LoVo (cell line): ENCODE results near the gene RGS6.
"Not testable (repeated sequence)": the region's sequence is repeated elsewhere in the genome, so short reads cannot be mapped to it uniquely, and the experiment has no call there.

Source experiments
- DNase-seq: peaks from one replicate; pipeline ENCODE4 v3.0.0-alpha.2; 2016; ENCODE audit warnings: low spot score

The RGS6 gene

DNA sequence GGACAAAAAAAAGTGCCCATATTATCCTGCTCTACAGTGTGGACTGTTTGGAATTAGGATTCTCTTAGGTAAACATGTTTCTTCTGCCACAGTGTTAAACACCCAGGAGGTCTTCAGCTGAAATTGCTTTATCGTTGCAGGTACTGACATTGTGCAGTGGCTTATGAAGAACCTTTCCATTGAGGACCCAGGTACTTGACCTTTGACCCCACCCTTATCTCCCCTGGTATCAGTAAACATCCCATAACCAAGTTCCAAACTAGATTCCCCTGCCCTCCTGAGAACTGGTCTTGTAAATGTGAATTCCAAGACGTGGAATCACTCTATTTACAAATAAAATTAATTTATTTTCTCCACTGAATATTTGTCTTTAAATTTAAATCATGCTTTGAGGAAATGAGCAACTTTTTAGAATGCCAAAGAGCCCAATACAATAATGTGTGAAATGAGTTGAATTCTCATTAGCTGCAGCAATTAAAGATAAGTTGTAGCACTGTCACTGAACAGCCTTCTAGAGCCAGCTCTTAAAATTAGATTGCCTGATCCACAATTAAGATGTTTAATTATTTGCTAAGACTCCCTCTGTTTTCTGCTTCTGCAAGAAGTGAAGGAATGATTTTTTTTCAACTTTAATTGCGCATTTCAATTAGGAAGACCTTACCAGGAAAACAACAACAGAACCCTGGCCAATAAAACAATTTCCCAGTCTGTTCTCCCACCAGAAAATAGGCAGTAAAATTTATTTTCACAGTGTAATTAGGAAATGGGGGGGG, 522.3 kb downstream of the RGS6 start:
- DNase-seq, result no peak

DNA sequence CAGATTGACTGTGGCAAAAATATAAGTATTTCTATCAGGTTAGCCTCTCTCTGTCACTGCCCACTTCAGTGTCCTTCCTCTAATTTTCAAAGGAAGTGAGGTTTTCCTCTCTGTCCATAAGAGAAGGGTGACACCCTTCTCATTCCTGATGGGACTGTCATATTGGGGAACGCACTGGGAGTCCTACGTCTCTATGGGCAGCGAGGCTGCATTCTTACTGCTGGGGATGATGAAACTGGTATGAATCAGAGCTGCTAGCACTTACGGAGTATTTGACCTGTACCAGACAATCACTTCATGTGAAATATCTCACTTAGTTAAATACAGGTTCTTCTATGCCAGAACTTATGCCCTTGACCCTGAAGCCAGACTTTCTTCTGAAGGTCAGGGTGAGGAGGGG, 525.4 kb downstream of the RGS6 start:
- DNase-seq, result no peak

DNA sequence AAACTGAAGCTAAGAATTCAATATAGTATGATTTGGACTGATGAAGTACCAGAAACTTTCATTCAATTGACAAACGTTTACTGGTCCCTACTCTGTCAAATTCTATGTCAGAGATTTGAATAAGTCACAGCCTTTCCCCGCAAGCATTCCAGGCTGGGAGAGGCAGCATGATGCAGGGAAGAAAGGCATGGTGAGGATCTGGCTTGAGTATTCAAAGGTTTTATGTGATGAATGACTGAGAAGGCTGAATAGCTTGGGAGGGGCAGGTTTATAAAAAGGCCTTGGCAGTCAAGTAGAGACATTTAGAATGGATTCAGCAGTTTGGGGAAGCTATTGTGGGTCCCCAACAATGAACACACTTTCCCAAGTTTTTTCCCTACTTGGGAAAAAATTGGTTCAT, 529.8 kb downstream of the RGS6 start:
- DNase-seq, result no peak

DNA sequence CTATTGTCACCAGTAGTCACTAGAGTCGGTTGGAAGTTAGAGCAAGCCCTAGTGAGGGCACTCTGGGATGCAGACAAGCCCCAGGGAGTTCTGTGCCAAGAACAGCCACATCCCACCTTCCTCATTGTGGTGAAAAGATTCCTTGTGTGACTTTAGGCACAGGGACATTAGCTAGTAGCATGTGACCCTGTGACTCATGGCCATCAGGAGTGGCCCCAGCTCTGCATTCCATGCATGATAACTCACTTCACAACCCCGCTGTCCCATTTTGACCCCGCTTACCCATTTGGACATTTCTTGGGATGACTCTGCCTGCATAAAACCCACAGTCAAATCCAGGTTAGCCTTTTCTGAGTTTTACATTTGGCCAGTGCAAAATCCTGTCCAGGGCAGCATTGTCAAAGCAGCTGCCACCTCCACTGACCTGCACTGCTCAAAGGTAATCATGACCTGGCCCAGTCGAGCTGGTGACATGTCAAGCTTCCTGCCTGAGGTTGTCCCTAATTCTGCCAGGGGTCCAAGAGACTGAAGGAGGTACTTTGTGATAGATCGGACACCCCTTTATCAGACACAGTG, 531.1 kb downstream of the RGS6 start:
- peak; percentile 55 for DNase-seq

DNA sequence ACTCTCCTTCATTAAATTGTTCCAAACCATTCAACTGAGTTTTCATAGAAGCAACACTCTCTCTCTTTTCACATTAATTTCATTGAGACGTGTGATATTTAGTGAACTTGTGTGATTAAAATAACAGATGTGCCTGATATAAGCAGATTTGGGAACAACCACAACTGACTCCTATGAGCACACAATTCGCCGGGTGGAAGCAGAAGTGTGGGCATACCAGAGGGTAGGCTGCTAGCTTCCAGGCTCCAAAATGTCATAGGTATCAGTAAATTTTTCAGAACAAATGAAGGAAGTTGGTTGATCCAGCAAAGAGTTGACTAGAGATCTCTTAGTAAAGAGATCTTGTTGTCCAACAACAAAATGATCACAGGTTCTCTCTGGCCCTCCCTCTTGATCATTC, 532.0 kb downstream of the RGS6 start:
- no peak for DNase-seq

DNA sequence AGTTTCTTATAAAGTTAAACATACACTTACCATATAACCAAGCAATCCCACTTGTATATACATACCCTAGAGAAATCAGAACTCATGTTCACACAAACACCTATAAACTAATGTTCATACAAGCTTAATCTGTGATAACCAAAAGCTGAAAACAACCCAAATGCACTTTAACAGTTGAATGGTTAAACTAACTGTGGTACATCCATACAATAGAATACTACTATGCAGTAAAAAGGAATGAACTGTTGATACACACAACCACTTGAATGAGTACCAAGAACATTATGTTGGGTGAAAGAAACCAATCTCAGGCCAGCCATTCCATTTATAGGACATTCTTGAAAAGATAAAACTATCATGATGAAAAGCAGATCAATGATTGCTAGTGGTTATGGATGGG, 534.1 kb downstream of the RGS6 start:
- no peak for DNase-seq

DNA sequence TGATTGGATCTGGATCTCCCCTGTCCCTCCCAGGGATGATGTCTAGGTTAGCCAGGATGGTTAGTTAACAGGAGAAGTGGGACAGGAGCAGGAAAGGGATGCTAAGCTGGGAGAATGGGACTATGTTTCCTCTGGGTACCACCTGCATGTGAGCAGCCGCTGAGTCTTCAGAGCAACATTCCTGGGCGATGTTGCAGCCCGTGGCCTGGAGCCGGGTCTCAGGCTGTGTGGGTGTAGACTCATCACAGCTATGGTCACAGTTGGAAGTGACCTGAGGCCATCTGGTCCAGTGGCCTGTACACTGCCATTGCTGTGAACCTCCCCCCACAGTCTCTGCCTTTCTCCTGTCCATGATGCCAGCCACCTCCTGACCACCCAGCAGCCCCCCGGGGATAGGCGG, 539.1 kb downstream of the RGS6 start:
- no peak for DNase-seq

DNA sequence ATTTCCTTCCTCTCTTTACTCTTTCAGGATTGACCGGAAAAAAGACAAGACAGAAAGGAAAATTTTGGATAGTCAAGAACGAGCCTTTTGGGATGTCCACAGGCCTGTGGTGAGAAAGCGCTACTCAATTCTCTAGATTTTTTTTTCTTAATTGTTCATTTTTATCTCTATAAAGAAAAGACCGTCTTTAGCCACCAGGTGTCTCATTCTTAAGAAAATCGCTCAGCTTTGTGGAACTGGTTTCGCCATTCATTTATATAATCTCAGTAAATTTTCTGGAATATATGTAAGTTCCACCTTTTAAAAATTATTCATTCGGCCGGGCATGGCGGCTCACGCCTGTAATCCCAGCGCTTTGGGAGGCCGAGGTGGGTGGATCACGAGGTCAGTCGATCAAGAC, 540.6 kb downstream of the RGS6 start:
- no peak for DNase-seq

DNA sequence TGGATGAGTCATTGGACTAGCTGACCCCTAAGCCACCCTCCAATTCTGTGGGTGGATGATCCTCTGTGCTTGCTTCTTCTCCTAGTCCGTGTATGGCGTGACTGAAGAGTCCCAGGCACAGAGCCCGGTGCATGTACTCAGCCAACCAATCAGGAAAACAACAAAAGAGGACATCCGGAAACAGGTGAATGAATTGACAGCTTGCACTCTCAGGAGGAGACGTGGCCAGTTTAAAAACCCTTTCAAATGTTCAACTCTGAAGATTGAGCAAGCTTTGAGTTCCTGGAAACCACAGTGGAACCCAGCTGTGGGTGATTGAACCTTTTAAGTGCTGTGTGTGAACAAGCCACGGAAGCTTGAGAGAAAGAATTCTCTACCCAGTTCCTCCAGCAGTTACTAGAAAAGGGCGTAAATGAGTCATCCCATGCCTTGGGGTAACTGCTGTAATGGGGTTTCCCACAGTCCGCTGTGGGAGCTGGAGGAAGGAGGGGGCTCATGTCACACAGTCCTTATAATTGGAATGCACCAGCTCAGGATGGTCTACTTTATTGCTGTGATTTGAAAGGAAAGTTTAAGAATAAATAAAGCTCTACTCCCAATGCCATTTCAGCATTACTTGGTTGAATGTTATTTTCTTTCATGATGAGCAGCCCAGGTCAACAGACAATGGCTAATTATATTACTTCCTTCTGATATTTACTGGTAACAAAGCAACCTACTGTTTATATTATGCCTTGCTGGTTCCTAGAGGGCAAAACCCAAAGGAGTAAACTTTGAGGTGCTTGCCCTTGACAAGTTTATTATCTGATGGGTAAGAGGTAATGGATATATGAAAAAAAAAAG, 544.6 kb downstream of the RGS6 start:
- DNase-seq, result peak; percentile 5

DNA sequence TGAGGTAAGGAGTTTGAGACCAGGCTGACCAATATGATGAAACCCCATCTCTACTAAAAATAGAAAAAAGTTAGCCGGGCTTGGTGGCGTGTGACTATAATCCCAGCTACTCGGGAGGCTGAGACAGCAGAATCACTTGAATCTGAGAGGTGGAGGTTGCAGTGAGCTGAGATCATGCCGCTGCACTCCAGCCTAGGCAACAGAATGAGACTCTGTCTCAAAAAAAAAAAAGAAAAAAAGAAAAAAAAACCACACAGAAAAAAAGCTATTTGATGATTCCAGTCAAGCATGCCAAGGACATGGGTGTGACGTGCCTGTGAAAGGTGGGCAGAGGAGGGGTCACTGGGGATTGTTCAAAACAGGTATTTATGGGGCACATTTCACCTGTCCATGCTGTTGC, 545.3 kb downstream of the RGS6 start:
- DNase-seq, result not testable (repeated sequence)

DNA sequence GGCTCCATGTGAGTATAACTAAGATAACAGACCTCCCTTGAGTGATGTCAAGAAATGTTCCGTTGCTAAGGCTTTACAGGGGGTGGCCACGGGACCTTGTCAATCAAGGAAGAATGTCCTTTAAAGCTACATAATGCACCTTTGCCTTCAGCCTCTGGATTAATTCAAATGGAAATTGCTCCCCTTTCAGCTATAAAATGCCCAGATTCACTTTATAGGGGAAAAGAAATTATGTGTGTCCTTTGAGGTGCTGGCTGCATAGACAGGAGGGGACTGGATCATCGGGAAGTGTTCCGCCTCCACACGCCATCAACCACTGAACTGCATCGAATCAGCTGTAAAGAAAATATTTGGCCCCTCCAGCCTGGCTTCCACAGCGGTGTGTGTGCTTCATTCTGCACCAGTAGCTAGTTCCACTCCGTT, 546.3 kb downstream of the RGS6 start:
- no peak for DNase-seq

DNA sequence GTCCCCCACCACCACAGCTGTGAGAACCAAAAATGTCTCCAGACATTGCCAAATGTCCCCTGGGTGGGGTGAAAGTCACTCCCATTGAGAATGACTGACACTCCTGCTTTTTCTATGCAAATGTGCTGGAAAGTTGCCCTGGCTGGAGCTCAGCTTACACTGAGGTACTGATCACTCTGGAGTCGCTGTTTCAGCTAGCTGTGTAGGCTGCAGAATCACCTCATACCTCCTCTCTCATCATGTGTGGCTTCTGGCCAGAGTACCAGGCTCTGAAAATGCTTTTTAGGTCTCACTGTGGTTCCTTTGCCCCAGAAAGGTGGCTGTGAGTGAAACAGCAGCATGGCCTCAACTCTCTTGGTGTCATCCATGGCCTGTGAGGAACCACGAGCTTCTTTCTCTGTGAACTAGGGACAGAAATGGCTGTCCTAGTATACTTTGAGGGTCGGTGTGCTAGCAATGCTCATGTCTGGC, 547.3 kb downstream of the RGS6 start:
- DNase-seq, result no peak

DNA sequence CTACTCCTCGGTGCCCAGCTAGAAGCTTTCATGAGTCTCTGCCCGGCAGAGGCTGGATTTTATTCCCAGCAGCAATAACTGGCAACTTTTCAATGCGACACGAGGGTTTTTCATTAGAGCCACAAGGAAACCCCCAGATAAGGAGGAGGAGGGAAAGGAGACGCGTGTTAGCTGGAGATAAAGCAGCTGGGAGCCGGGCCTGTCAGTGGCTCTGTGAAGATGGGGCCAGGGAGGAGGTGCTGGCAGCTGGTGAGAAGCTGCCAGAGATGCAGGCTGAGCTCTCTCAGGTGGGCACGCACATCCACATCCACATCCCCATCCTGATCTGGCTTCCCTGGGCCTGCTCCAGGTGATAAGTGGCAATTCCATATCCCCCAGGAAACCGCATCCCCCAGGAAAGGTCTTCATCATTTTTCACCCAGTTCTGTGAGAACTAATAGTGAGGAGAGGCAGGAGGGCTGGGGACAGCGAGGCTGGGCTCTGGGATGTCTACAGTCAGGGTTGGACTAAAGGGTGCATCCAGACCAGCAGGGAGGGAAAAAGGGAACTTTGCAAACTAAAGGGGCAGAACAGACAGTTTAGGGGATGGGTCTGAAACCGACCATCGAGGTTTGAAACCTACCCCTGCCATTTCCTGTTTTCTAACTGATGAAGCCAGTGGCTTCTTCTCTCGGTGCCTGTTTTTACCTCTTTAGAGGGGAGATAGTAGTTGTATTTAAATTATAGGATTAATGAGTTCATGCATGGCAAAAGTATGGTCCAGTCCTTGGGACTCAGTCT, 548.4 kb downstream of the RGS6 start:
- no peak for DNase-seq

DNA sequence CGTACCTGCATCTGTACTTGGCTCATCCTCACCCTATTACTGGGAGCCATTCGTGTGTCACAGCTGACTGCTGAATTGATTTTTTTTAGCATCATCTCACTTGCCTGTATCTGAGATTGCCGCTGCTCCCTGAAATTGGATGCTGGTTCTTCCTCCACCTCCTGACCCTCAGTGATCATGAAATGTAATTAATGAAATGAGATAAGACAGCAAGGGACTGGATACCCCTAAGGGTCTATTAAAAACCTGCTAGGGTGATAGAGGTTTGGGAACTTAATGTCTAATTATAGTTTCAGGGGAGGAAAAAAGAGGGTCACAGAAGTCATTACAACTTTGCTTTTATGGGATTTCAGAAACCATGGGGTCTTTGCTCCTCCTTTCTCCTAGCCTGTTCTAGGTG, 551.1 kb downstream of the RGS6 start:
- no peak for DNase-seq

DNA sequence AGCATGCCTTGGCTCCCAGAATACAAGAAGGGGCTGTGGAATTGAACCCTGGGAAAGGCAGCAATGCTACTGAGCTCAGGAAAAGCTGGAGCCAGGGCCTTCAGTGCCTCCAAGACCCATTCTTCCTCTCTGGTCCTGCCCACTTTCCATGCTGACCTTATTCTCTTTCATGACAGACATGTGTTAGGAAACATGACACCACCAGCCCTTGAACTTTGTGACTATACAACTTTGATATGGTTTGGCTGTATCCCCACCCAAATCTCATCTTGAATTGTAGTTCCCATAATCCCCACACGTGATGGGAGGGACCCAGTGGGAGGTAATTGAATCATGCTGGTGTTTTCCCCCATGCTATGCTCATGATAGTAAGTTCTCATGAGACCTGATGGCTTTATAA, 553.5 kb downstream of the RGS6 start:
- no peak for DNase-seq

DNA sequence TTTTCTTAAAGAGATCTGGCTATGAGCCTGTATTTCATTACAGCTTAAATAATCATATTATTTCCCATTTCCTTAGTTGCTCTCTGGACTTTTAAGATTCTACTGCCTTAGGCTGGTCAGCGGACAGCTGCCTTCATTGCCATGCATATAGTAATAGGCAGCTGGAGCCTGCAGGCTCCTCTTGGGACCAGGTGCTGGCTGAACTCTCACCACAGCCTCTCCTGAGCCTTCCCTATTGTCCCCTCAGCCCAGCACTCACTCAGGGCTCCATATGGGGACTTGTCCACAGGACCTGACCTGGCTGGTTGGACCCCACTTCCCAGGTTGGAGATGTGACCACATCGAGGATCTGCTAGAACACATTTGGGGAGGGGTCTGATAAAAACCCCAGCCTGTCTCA, 556.3 kb downstream of the RGS6 start:
- no peak for DNase-seq

DNA sequence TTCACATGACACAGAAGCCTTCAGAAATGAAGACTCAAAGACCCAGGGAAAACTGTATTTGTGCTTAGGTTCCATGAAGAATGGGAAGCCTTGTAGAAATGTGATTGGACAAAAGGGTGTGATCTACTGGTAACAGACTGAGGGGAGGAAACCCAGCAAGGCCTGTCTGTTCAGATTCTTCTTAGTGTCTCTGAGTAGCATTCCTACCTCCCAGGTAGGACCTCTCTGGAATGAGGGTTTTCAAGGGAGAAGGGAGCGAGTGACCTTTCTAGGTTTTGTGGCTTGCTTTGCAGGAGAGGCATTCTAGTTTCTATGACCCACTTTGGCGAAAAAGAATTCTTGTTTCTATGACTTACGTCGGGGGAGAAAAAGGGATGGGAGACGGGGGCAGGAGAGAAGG, 560.0 kb downstream of the RGS6 start:
- DNase-seq, result no peak

DNA sequence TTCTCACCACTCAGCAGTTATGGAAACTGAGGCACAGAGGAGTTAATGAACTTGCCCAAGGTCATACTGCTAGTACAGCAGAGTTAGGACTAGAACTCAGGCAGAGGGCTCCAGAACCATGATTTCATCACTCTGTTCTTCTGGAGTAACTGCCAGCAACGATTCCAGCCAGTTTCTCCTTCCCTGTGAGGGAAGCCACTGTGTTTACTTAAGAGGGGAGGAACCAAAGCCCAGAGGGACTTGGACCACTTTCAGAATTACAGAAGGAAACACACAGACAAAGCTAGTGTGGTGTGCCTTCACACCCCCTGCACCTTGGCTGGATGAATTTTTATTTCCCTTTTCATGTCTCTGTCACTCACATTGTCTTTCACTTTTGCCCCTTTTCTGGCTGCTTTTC, 563.4 kb downstream of the RGS6 start:
- DNase-seq, result no peak

DNA sequence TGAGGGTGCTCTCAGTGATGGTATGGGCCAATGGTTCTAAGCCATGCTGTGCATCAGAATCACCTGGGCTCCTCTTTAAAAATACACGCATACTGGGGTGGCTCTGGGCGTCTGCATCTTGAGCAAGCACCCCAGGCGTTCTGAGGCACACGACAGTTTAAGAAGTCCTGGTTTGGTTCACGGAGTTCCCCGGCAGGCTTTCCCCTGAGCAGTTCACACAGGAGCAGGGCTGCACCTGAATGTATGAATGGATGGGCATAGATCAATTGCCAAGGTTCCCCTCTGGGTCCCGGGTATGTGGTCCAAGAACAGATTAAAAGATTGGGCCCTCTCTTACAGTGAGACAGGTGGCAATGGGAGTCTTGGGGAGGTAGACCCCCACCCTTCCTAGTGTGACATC, 566.4 kb downstream of the RGS6 start:
- DNase-seq, result no peak

DNA sequence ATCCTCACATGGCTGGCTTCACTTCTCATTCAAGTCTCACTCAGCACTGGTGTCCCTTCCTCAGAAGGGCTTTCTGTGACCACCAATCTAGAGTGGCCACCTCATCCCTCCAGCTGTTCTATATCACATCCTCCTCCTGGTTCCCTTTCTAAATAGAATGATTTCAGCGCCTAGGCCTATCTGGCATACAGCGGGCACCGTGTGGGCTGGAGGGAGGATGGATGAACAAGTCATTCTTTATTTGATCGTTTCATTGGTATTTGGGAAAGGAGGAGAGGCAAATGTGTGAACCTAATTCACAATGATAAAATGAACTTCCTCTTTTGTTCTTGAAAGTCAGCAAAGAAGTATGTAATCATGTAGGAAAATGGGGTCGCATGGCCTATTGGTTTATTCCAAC, 567.5 kb downstream of the RGS6 start:
- no peak for DNase-seq

DNA sequence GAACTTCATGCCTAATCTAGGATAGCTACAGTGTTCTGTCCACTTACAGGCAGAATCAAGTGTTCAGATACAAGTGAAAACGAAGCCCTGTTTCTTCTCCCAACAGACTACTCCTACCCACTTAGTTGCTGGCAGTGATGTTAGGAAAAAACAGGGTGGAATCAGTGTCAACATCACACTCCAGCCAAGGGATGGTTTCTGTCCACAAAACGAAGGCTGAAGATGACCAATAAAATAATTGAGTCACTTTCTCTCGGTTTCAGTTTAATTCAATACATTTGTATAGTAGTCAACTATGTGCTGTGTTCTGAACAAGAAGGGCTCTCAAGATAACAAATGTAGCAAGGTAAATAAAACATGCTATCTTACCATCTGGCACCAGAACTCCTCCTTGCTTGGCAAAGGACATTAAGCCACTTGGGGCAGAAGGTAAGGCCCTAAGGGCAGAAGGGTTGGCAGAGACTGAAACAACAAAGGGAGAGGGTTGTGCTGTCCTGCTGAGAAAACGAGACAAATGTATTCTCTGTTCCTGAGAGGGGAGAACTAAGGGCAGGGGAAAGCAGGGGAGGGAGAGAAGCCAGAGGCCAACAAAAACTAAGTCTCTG, 568.1 kb downstream of the RGS6 start:
- DNase-seq, result no peak

DNA sequence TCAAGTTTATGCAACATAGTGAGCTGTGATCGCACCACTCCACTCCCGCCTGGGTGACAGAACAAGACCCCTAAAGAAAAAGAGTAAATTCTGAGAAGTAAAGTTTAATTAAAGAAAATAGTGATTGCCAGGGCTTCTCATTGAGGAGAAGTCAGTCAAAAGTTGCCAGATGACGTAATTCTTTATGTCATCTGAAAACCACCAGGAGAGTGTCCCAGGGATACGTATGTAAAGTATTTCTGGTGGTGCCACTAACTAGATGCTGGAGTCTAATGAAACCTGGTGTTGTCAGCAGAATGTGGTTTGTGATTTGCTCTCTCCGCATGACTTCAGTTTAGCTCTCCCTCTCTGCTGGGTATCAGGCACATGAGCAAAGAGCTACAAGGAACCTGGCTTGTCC, 569.2 kb downstream of the RGS6 start:
- DNase-seq, result no peak
